RPMI7951 (cell line): ENCODE measurements around the gene RASGRP4. TPM values are rescaled to one million over a fixed set of nuclear protein-coding genes. Genes with fewer than 3 reads are reported as not detected.

Source experiments
- DNase-seq: peaks from one replicate; pipeline ENCODE4 v3.0.0-alpha.2; 2012; ENCODE audit warnings: low read depth
- total RNA-seq: library from RNA; depleted of rRNA; stranded (reverse); fragments of >200 nt; shearing (Covaris generic); gene quantifications from 2 replicates; pipeline ENCODE4 v1.2.3, GENCODE V29; 2014

Gene RASGRP4
- total RNA-seq, 1 experiment from 2014 or later, result not detected

GRCh38 chr19:38389101-38389925 is 36.7 kb downstream of the RASGRP4 start:
- DNase-seq, result peak; percentile 73

- peak; percentile 59 for DNase-seq
These were observed 37.5 kb downstream of the RASGRP4 start, which contains the start of gene SPRED3 for GRCh38 chr19:38388349-38389100. Gene SPRED3 (plus strand): TSS chr19:38388697. CDS start chr19:38390303, 1,606 bp downstream.

GRCh38 chr19:38387550-38388348 is 38.3 kb downstream of the RASGRP4 start, which contains the start of gene GGN:
Gene GGN (minus strand): TSS chr19:38388034. CDS start chr19:38387261, 773 bp downstream.
- DNase-seq, result peak; percentile 89

GRCh38 chr19:38386971-38387549 is 39.0 kb downstream of the RASGRP4 start:
- no peak for DNase-seq

GRCh38 chr19:38386300-38386970 is 39.6 kb downstream of the RASGRP4 start:
- no peak for DNase-seq

GRCh38 chr19:38385804-38386257 is 40.2 kb downstream of the RASGRP4 start:
- no peak for DNase-seq

GRCh38 chr19:38385057-38385803 is 40.8 kb downstream of the RASGRP4 start:
- DNase-seq, result no peak

GRCh38 chr19:38384209-38385027 is 41.6 kb downstream of the RASGRP4 start:
- DNase-seq, result no peak

- DNase-seq, result no peak
These were observed 42.3 kb downstream of the RASGRP4 start for GRCh38 chr19:38383743-38384142.

- no peak for DNase-seq
These were observed 42.8 kb downstream of the RASGRP4 start for GRCh38 chr19:38383184-38383583.

GRCh38 chr19:38381138-38381537 is 44.9 kb downstream of the RASGRP4 start:
- no peak for DNase-seq

GRCh38 chr19:38378866-38379265 is 47.2 kb downstream of the RASGRP4 start:
- DNase-seq, result no peak

GRCh38 chr19:38377052-38377451 is 49.0 kb downstream of the RASGRP4 start:
- no peak for DNase-seq

- DNase-seq, result no peak
These were observed 49.4 kb downstream of the RASGRP4 start for GRCh38 chr19:38376576-38376975.

- DNase-seq, result no peak
These were observed 50.3 kb downstream of the RASGRP4 start for GRCh38 chr19:38375748-38376147.

GRCh38 chr19:38375098-38375493 is 50.9 kb downstream of the RASGRP4 start:
- no peak for DNase-seq

GRCh38 chr19:38374332-38375097 is 51.5 kb downstream of the RASGRP4 start, which contains the start of gene PSMD8:
Gene PSMD8 (plus strand): TSS chr19:38374571. CDS start chr19:38374602, 31 bp downstream.
- peak; percentile 99 for DNase-seq

- DNase-seq, result no peak
These were observed 52.1 kb downstream of the RASGRP4 start for GRCh38 chr19:38373907-38374331.
